Stimulated activated CD4-positive, alpha-beta T cell treated with anti-CD3 and anti-CD28 coated beads, Interleukin-4, amount 100 ng/mL, for 1 hour (primary cell): Measurements from ENCODE around the gene HIRA.
"Not testable (repeated sequence)": the region's sequence is repeated elsewhere in the genome, so short reads cannot be mapped to it uniquely, and the experiment has no call there.

ENCODE experiments used
- DNase-seq: peaks from one replicate; pipeline ENCODE4 v3.0.0-alpha.2; 2020

The HIRA gene

DNA sequence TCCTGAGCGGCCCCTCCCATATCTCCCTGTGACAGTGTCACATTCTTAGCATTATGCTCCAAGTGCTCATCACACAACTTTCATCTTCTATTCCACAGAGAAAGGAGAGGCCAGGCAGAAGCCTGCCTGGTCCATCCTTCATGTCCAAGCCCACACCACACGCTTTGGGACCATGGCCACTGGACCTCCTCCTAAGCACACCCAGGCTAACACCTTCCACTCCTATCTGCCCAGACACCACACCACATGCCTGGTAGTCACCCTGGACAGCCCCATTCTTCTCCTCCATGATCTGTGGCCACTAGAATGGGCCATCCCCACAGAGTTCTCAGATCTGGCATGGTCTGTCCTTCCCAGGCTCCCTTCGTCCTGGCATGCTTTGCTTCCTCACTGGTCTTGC, 55.3 kb downstream of the HIRA start:
- no peak for DNase-seq

GRCh38 chr22:19375435-19375834, 56.1 kb downstream of the HIRA start:
- DNase-seq: no peak

DNA sequence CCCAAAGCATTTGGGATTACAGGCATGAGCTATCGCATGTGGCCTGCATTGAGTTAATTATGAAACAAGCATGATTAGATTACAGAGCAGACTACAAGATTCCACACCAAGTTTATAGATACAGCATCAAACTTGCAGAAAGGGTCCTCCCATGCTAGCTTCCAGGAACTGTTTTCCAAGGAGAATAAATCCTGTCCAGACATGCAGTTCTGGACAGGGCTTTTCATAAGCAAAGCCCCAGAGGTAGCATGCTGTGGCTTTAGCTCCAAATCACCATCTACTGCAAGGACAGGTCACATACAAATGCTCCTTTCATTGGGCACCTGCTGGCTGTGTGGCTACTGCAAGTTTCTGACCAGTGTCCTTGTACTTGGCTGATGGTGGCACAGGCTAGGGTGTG, 57.1 kb downstream of the HIRA start:
- no peak for DNase-seq

GRCh38 chr22:19373450-19373849, 58.1 kb downstream of the HIRA start:
- DNase-seq: no peak

DNA sequence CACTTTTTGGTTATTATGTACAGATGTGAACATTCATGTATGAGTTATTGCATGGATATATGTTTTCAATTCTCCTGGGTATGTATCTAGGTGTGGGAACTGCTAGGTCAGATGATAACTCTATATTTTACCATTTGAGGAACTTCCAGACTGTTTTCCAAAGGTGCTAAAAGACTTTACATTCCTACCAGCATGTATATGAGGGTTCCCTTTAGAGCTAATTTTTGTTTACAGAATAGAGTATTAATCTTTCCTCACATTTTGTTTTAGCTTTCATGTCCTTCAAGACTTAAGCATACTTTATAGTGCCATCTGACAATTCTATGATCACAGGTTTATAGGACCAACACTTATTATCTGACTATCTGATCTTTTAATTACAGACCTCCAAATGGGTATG, 59.6 kb downstream of the HIRA start:
- DNase-seq: no peak

GRCh38 chr22:19368876-19369275, 62.7 kb downstream of the HIRA start:
- no peak for DNase-seq

GRCh38 chr22:19367763-19368367, 63.7 kb downstream of the HIRA start:
- no peak for DNase-seq

GRCh38 chr22:19363541-19363940, 68.0 kb downstream of the HIRA start:
- DNase-seq: not testable (repeated sequence)

DNA sequence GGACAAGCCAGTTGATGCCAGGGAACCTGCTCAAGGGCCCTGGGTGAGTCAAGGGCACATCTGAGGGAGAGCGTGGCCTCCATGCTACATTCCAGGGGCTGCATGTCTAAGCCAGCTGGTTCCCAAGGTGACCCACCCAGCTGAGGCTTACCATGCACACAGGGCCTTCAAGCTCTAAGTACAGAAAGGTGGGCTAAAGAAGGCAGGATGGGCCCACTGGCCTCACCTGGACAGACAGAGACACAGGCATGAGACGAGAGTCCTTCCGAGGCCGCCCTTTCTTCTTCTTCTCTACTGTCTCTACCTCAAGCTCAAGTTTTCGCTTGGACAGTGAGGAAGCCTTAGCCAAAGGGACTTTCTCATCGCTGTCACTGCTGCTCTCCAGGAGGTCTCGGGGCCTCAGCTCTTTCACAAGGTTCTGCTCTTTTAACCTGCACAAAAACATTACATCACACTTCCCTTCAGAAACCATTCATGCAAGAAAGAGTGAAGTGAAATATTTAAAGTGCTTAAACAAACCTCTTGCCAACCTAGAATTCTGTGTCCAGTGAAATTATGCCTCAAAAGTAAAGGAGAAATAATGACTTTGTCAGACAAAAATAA, 69.9 kb downstream of the HIRA start:
- DNase-seq: no peak

DNA sequence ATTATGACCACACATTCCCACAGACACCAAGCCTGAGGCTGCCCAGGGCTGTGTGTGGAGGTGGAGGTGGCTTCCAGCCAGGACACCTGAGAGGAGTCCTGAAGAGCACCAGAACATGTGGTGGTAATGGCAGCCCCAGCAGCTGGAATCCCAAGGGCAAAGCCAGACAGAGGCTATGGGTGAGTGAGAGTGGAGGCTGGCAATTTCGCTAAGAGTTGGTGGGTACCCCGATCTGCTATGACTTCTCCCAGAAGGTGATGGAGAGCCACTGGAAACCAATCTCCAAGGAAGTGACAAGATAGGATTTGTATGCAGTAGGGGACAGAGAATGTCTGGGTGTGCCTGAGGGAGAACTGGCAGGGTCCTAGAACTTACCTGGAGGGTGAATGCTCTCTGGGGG, 70.7 kb downstream of the HIRA start:
- no peak for DNase-seq

DNA sequence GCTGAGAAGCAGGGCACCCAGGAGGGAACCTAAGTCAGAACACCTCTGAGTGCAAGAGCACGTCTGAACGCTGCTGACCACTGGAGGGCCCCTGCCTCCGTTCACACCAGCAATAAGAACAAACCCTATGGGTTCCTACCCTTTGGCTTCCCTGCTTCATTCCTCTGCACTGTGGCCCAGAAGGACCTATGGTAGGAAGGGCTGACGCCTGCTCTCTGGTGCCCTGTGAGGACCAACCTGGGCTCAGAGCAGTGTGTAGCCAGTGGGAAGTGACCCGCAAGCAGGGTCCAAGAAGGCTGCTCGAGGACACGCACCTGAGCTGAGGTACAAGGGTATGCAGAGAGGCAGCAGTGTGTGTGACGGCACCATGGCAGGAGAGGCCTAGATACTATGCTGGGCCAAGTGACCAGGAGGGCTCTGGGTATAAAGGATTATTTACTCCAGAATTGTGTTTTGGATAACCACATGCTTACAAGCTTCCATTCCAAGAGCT, 71.2 kb downstream of the HIRA start:
- no peak for DNase-seq

- DNase-seq: no peak
Measured at GRCh38 chr22:19359554-19360299, 71.8 kb downstream of the HIRA start.

- no peak for DNase-seq
Measured at GRCh38 chr22:19358703-19359553, 72.6 kb downstream of the HIRA start.

DNA sequence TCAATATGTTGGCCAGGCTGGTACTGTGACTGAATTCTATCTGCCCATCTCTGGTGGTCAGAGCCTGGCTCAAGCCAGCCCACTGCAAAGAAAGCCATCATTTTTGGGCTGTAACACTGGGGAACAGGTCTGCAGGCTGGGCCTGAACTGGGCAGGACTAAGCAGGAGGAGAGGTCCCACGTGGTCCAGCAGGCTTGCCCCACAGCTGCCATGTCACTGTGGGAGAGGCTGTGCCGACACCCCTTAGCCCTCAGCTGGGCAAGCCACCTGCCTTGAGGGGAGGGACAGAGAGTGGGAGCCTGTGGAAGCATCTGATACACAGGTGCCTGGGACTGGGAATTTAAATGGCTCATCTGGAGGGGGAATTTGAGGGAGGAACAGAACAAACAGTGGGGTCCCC, 73.3 kb downstream of the HIRA start:
- DNase-seq: no peak

- DNase-seq: no peak
Measured at GRCh38 chr22:19357270-19358105, 74.0 kb downstream of the HIRA start.

DNA sequence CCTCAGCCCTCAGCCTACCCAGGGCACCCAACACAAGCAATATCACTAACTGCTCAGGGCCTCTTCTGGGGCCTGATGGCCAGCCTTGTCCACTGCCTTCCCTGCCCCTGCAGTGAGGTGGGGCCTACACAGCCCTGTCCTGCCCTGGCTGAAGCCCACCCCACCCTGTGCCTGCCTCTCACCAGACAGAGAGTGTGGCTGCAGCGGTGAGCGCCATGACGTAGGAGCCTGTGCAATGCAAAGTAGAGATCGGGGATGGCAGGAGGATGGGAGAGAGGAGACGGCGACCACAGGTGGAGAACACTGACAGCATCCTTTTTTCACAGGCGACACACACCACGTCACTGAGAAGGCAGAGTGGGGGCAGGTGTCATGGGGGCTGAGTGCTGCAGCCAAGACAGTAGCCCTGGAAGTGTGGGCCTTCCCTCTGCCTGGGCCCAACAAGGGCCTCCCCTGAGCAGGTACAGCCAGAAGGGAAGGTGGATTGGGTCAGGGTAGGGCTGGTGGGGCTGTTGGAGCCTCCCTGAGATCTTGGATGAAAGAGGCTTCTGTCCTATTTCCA, 74.7 kb downstream of the HIRA start:
- DNase-seq: no peak

DNA sequence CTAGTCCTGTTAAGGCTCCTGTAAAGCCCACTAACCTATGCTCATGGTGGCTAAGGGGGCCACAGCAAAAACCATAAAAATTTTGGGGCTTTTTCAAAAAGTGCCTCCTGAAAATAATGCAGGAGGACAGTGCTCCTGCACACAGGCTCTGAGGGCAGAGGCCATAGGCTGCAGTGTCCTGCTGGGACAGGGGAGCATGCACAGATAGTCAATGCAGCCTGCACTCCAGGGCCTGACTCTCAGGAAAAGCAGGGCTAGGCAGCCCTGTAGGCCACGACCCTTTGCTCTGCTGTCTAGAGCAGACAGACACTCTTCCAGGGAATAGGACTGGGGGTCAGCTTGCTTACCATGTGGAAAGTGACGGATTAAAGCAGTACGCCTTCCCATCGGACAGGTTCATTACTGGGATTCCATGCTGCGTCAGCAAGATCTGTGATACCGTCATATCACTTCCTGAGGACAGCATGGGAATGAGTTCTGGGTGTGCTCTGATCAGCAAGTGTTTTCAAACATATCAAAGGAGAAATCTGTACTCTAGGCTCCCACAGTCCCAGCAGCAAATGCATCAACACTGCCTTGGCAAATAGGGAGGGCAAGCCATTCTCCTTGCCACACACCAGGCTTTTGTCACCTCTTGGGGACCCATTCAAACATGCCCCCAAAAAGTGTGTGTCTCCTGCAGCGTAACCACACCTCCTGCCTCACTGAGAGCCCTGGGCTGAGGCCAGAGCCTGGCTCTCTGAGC, 75.9 kb downstream of the HIRA start:
- no peak for DNase-seq

- DNase-seq: no peak
Measured at GRCh38 chr22:19354201-19354600, 77.3 kb downstream of the HIRA start.

GRCh38 chr22:19353363-19354131, 78.0 kb downstream of the HIRA start:
- DNase-seq: no peak

GRCh38 chr22:19352766-19353165, 78.8 kb downstream of the HIRA start:
- no peak for DNase-seq
